Endothelial cell of umbilical vein (primary cell): ENCODE measurements around the gene LGALSL.

Experiments
- FOS ChIP-seq: IDR thresholded peaks from 2 replicates; pipeline ENCODE4 v1.6.1; 2011; ENCODE audit warnings: mild to moderate bottlenecking, low read length, moderate library complexity, borderline replicate concordance; ENCODE audit not compliant: insufficient read depth
- POLR2A ChIP-seq: IDR thresholded peaks from 2 replicates; pipeline ENCODE4 v1.6.1; 2012; ENCODE audit warnings: low read depth, mild to moderate bottlenecking, control low read depth, low read length
- TF ChIP-seq, protein P1 (sequence below), 2 donors: IDR thresholded peaks; 1 replicate in 1 of 2; 2 replicates in 1 of 2; pipeline ENCODE4 v1.5.1; 2011; ENCODE audit warnings: low read length in 2 of 2, mild to moderate bottlenecking in 2 of 2, moderate library complexity in 2 of 2, control low read depth in 1 of 2, inconsistent platforms in 1 of 2, low read depth in 1 of 2; ENCODE audit not compliant: insufficient read depth in 1 of 2; ENCODE audit errors: extremely low read depth in 1 of 2

DNA sequence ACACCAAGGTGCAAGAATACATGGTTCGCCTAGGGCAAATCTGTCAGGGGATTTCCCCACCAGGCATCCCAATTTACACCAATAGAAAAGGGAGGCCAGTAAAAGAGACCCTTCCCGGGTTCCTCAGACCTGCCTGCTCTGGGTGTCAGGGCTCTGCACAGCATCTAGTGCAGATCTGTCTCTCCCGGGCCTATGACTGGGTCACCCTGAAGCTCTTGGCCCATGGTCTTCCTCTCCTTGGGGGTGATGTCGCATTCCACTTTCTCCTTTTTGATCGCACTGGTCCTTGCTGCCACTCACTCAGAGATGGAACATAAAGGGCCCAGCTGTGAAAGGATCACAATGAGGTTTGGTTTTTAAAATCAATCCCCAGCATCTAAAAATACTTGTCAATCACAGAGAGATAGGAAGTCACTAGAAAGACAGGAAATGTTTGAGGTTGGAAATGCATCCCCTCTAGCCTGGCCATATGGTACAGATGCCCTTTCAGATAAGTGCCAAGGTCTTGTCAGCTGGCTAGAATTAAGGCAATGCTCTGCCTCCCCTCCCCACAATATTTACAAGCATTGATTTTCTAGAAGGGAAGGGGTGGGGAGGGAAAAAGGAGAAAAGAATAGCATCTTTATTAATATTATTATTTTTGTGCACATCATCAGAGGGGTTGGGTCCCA, 35.3 kb downstream of the LGALSL start:
- TF ChIP-seq, protein P1, sequence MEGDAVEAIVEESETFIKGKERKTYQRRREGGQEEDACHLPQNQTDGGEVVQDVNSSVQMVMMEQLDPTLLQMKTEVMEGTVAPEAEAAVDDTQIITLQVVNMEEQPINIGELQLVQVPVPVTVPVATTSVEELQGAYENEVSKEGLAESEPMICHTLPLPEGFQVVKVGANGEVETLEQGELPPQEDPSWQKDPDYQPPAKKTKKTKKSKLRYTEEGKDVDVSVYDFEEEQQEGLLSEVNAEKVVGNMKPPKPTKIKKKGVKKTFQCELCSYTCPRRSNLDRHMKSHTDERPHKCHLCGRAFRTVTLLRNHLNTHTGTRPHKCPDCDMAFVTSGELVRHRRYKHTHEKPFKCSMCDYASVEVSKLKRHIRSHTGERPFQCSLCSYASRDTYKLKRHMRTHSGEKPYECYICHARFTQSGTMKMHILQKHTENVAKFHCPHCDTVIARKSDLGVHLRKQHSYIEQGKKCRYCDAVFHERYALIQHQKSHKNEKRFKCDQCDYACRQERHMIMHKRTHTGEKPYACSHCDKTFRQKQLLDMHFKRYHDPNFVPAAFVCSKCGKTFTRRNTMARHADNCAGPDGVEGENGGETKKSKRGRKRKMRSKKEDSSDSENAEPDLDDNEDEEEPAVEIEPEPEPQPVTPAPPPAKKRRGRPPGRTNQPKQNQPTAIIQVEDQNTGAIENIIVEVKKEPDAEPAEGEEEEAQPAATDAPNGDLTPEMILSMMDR (IDR thresholded peaks at IDR 0.05; ENCODE audit: extremely low read depth in 1 of 2, insufficient read depth in 1 of 2, low read depth in 1 of 2, low read length in 2 of 2), result no peak
- TF ChIP-seq FOS (no peak), POLR2A (no peak)
